Smooth muscle cell of trachea (primary cell): ENCODE data around the gene MRPL24. TPM values are rescaled to one million over a fixed set of nuclear protein-coding genes. Genes with fewer than 3 reads are reported as not detected.

Source experiments
- total RNA-seq: library from RNA; depleted of rRNA; stranded (reverse); fragments of >200 nt; gene quantifications from 2 replicates; pipeline ENCODE4 v1.2.1, GENCODE V29; 2014

The MRPL24 gene
- 42.2 and 53.4 TPM in 2 replicates for total RNA-seq

DNA sequence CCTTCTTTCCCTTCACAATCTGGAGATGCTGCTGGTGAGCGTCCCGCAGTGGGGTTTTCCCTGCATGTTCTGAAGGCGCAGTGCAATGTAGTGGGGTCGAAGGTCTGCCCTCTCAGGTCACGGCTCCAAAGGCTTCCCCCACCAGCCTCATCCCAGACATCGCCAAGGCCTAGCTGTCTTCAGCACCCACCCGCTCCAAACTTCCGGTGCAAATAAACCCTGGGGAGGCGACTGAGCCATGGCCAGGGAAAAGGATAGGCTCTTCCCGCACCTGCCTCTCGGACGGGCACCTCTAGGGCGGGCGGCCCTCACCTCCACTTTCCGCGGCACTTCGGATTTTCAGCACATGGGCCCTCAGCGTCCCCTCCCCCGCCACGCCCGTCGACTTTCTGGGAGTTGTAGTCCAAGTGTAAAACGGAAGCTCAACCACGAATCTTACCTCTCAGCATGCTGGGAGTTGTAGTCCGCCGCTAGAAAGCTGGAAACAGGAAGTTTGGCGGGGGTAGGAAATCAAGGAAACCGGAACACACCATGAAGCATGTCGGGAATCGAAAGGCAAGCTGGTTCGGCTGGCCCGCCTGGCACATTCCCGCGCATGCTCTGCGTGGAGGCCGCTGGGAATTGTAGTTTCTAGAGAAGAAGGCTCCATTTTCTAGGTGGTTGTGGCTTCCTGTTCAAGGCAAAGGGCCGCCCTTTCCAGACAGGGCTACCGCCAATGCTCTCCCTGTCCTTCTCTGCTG is at the start of gene MRPL24:
Gene MRPL24 (minus strand): TSS at position 348 of the 740 bp plus-strand sequence. CDS start 2,384 bp downstream, outside the sequence.

DNA sequence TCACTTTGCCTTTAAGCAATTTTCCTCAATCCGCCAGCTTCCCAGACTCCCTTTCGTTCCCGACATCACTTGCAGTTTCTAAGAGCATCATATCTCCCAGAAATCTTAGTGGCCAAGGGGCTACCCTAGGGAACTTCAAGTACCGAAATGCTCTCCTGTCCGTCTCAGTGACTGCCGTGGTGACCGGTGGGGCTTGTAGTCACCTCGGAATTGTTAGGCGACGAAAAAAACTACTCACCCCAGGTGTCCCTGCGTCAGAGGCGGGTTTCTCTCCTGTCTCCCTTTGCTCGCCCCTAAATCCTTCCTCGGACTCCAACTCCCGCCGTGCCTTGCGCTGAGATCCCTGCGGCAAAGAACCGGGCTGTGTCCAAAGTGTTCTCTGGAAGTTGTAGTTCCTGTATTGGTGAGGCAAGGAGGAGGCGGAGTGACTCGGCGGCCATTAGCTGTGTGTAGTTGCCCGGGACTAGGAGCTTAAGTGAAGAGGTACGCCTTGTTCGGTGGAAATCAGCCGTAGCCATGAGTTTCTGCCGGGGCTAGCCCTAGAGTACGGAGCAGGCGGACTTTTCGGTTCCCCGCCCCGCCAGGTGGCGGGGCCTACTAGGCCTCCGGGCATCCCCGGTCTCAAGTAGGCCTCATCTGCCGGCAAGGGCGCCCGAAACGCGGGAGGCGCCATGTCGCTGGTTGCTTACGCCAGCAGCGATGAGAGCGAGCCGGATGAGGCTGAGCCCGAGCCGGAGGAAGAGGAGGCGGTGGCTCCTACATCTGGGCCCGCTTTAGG is 26.4 kb upstream of the MRPL24 start, which contains the start of gene PRCC:
Gene PRCC (plus strand): TSS at position 435 of the 778 bp plus-strand sequence. CDS start 237 bp downstream, at position 672.

DNA sequence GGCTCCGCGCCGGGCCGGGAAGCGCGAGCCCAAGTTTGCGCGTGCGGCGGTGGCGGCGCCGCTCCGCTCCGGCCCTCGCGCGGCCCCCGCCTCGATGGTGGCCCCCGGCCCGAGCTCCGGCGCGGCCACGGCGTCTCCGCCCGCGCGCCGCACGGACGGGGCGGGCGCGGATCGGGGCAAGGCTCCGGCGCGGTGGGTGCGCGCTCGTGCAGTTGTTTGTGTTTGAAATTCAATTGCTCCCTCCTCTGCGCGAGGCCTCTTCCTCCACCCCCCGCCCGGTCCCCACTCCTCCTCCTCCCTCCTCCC is 10.5 kb upstream of the MRPL24 start, which contains the start of gene HDGF:
Gene HDGF (minus strand): TSS at position 225 of the 306 bp plus-strand sequence. CDS start 246 bp downstream, outside the sequence.

DNA sequence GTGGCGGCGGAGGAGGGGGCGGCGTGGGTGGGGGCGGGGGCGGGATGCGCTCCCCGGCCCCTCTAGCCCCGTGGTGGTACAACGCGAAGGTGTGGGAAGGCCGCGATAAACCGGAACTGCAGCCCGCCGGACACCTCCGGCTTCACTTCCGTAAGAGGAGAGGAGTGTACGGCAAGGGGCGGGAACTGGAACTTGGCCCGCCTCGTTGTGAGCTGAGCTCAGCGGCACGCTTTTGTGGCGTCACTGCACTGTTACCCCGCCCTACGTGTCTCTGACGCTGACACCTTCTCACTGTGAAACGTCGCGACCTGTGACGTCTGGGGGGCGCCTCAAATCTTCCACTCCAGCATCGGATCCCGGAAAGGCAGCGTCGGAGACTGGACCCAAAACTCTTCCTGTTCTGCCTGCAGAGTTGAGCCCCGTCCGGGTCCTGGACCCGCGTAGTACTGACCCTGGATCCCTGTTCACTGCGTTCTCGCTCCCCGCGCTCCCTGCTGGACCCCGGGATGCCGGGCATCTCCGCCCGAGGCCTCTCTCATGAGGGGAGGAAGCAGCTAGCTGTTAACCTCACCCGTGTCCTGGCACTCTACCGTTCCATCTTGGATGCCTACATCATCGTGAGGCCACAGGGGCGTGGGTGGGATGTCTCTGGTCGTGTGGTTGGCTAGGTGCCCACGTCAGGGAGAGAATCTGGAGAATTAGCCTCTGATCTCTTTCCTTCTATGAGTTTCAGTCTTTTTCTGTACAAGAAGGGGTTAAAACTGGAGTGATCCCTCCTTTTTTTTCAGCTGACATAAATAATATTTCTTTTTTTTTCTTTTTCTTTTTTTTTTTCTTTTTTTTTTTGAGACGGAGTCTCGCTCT is 12.1 kb downstream of the MRPL24 start, which contains the start of gene ISG20L2:
Gene ISG20L2 (minus strand): TSS at position 168 of the 864 bp plus-strand sequence. CDS start 1,114 bp downstream, outside the sequence.

DNA sequence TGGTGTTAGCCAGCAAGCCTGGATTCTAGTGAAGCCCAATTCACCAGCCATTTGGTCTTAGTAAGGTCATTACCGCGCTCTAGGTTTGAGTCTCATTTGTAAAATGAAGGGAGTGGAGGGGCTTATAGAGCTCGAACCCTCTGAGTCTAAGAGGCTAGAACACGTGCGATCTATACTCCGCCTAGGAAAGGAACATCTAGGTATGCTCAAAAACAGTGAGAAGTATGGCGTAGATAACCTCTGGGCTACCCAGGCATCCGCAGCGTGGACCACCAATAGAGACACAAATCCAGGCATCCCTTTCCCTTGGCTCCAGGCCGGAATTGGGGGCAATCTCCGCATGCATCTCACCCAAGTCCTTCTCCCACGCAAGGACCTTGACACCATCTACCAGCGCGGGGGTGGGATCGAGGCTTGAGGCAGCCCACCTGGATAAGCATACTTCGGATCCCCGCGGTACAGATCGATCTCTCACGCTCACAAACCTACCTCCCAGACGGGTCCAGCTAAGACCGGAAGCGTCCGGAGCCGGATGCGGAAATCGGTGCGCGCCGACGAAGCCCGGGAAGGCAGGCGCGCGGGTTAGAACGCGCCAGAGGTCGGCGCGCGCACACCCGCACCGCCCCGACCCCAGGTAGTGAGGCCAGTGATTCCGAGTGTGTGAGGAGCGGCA is 12.8 kb downstream of the MRPL24 start, which contains the start of gene METTL25B:
Gene METTL25B (plus strand): TSS at position 544 of the 673 bp plus-strand sequence. CDS start 636 bp downstream, outside the sequence.

DNA sequence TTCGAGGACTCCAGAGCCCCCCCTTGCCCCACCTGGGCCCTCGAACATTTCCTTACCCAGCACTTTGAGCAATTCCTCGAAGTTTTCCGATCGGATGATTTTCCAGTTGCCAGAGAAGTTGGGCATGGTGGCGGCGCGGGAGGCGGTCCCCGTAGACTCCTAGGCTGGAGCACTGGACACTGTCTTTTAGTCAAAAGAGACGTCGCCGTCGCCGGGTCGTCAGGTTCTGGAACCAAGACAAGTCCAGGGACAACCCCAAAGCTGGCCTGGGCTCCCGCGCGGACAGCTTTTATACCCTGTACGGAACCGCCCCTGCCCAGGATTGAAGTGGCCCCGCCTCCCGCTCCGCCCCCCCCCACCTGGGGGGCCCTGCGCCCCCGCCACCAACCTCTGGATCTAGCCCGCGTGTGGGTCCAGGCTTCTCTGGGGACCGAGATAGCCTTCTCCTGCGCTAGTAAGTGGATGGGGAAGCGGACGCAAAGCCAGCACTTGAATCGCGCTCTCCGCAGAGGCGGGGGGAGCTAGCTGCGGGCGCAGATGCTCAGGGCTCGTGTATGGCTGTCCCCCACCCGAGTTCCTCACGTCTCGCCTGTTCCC is 35.5 kb downstream of the MRPL24 start, which contains the start of gene CRABP2:
Gene CRABP2 (minus strand): TSS at position 263 of the 597 bp plus-strand sequence. CDS start 137 bp downstream, at position 126.

Other genes with a start within 250 kb of the MRPL24 start
- gene MEF2D, start 240.3 kb downstream of the MRPL24 start, total RNA-seq: 11.6 and 12.1 TPM in 2 replicates
- gene IQGAP3, start 168.5 kb downstream of the MRPL24 start, total RNA-seq: 3.8 and 50.3 TPM in 2 replicates
- not detected in 2 replicates for gene TTC24, start 161.4 kb downstream of the MRPL24 start, total RNA-seq
- 61.2 and 85.8 TPM in 2 replicates for gene NAXE, start 149.3 kb downstream of the MRPL24 start, total RNA-seq
- 11.9 and 19.9 TPM in 2 replicates for gene GPATCH4, start 139.6 kb downstream of the MRPL24 start, total RNA-seq
- not detected in 2 replicates for gene HAPLN2, start 121.7 kb downstream of the MRPL24 start, total RNA-seq
- not detected in 2 replicates for gene BCAN, start 99.0 kb downstream of the MRPL24 start, total RNA-seq
- 58.2 and 110 TPM in 2 replicates for gene NES, start 63.7 kb downstream of the MRPL24 start, total RNA-seq
- gene CRABP2, start 35.5 kb downstream of the MRPL24 start, total RNA-seq: 248 and 256 TPM in 2 replicates
- gene METTL25B, start 12.6 kb downstream of the MRPL24 start, total RNA-seq: 15.9 and 17.0 TPM in 2 replicates
- gene ISG20L2, start 12.3 kb downstream of the MRPL24 start, total RNA-seq: 4.7 and 7.4 TPM in 2 replicates
- 128 and 251 TPM in 2 replicates for gene HDGF, start 10.6 kb upstream of the MRPL24 start, total RNA-seq
- gene PRCC, start 26.4 kb upstream of the MRPL24 start, total RNA-seq: 14.1 and 15.4 TPM in 2 replicates
- gene SH2D2A, start 75.8 kb upstream of the MRPL24 start, total RNA-seq: not detected in 2 replicates
- gene INSRR, start 118.0 kb upstream of the MRPL24 start, total RNA-seq: under 0.01 TPM in 1 of 2 replicates, not detected in the other
- gene NTRK1, start 119.8 kb upstream of the MRPL24 start, total RNA-seq: not detected in 2 replicates
- 5.6 and 7.4 TPM in 2 replicates for gene PEAR1, start 152.6 kb upstream of the MRPL24 start, total RNA-seq
- gene LRRC71, start 179.5 kb upstream of the MRPL24 start, total RNA-seq: not detected in 2 replicates